ENCODE data around the gene TRMT10A.
"Not testable (repeated sequence)": the region's sequence is repeated elsewhere in the genome, so short reads cannot be mapped to it uniquely, and the experiment has no call there.

TRMT10A gene

DNA sequence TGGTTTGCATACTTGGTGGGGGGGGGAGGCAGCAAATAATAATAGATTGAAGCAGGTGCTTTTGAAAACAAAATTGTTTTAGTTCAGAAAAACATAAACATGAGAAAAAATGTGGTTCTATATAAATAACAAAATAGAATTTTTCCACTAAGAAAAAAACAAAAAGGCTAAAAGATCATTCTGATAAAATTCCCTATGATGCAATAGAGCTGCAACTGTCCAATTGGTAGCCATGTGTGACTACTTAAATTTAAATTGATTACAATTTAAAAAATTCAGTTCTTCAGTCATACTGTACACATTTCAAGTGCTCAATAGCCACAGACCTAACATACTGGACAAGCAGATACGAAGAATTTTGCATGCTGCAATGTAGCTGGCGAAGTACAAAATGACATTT is 11.0 kb downstream of the TRMT10A start:
- no peak for DNase-seq

DNA sequence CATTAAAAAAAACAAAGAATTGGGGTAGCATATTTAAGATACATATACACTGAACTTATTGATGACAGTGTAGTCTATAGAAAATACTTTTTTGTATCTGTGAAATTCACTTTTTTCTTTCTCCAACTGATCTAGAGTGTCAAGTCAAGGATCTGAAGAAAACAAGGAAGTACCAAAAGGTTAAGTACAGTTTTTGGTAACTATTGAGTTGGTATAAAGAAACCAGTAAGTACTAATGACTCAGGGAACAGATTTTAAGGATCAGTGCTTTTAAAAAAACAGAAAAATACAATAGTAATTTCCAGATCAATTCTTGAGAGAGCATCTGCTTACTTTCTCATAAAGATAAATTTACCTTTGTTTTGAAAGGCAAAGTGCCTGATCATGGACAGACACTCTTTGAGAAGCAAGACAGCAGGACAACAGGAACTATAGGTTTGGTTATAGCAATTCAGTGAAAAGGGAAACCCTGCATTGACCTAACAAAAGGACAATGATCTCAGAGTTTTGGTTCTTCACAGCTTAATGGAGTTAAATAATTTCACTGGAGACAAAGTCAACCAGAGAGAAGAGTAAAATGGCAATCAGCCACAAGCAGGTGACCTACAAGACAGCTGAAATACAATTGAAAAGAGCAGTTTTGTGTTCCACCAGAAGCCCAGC is 23.4 kb downstream of the TRMT10A start:
- no peak for DNase-seq

GRCh38 chr4:99537674-99538073 is 26.2 kb downstream of the TRMT10A start:
- no peak for DNase-seq

- DNase-seq = no peak
These were observed 27.0 kb downstream of the TRMT10A start for GRCh38 chr4:99536848-99537247.

- DNase-seq = no peak
These were observed 27.6 kb downstream of the TRMT10A start for GRCh38 chr4:99536271-99536670.

GRCh38 chr4:99534699-99535098 is 29.1 kb downstream of the TRMT10A start:
- DNase-seq = not testable (repeated sequence)

DNA sequence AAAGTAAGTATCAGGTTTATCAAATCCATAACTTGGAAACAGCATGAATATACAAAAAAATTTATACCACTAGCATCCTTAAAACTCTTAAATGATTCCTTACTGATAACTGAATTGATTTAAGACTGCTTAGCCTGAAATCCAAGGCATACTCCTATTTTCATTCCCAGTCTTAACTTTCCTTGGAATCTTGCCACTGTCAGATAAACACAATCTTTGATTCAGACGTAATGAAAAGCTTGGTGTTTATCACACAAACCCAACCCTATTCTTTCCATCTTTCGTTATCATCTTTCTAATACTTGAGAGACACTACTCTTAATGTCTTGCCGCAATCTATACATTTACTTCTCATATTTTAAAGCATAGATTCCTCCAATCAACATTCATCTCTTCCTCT is 33.9 kb downstream of the TRMT10A start:
- no peak for DNase-seq

GRCh38 chr4:99529228-99529627 is 34.6 kb downstream of the TRMT10A start:
- peak; percentile 10 to 23 for DNase-seq

- DNase-seq = peak; percentile 56 to 60
These were observed 45.1 kb downstream of the TRMT10A start for GRCh38 chr4:99518601-99519295.

GRCh38 chr4:99510721-99511120 is 53.1 kb downstream of the TRMT10A start, which contains the start of gene C4orf17:
Gene C4orf17, plus strand, starts transcription at chr4:99511021. Its CDS starts 2,061 bp downstream, at chr4:99513082.
- no peak for DNase-seq

GRCh38 chr4:99507762-99508161 is 56.1 kb downstream of the TRMT10A start:
- no peak for DNase-seq

- DNase-seq = no peak
These were observed 56.5 kb downstream of the TRMT10A start for GRCh38 chr4:99507349-99507748.

GRCh38 chr4:99506781-99507180 is 57.1 kb downstream of the TRMT10A start:
- no peak for DNase-seq

DNA sequence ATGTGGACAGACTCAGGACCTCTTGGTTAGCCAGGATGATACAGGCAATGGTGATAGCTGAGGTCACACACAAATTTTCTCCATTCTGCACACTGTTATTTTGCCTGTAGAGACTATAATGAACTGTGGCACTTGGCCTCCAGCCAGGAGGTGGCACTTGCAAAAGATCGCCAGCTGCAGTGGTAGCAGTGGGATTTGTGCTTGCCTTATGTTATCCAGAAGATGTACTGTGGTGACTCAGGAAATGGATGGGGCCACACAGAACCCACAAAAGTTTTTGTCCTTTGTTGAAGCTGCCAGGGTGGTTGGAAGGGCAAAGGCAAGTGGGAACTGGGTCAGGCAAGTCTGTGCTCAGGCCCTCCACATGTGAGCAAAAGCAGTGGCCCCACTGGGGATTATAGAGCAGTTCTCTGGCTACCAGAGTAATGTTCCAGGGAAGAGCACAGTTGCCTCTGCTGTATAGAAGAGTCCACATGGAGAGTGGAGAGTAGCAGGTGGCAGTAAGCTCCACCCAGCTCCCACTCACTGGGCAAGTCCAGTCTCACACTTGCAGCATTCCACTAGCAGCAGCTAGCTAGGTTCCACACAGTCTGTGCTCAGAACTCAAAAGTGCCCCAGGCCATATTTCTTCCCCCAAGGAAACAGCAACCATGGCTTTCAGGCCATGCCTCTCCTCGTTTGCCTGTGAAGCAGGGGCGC is 58.9 kb downstream of the TRMT10A start:
- DNase-seq = no peak

Measured in inflammatory macrophage (primary cell).